Measurements from ENCODE around the gene MORN5.
"Not testable (repeated sequence)": the region's sequence is repeated elsewhere in the genome, so short reads cannot be mapped to it uniquely, and the experiment has no call there.

Gene MORN5

GRCh38 chr9:122159026-122159924, at the start of gene MORN5, which contains the start of gene NDUFA8:
MORN5 (plus strand) TSS chr9:122159908; CDS start chr9:122159973, 65 bp downstream.
NDUFA8 (minus strand) TSS chr9:122159779; CDS start chr9:122159677, 102 bp downstream.
- peak; percentile 98 for DNase-seq

GRCh38 chr9:122110100-122110833, 49.4 kb upstream of the MORN5 start:
- no peak for DNase-seq

- no peak for DNase-seq
These were observed 48.2 kb upstream of the MORN5 start for GRCh38 chr9:122111413-122112085.

GRCh38 chr9:122112238-122112637, 47.5 kb upstream of the MORN5 start:
- no peak for DNase-seq

GRCh38 chr9:122113574-122113973, 46.1 kb upstream of the MORN5 start:
- DNase-seq = no peak

- no peak for DNase-seq
These were observed 44.3 kb upstream of the MORN5 start for GRCh38 chr9:122115176-122116035.

GRCh38 chr9:122116040-122116439, 43.7 kb upstream of the MORN5 start:
- no peak for DNase-seq

- no peak for DNase-seq
These were observed 43.1 kb upstream of the MORN5 start for GRCh38 chr9:122116448-122117173.

GRCh38 chr9:122117241-122117640, 42.5 kb upstream of the MORN5 start:
- not testable (repeated sequence) for DNase-seq

- DNase-seq = no peak
These were observed 41.2 kb upstream of the MORN5 start for GRCh38 chr9:122118343-122119165.

- DNase-seq = no peak
These were observed 40.6 kb upstream of the MORN5 start for GRCh38 chr9:122119166-122119521.

GRCh38 chr9:122119721-122120120, 40.0 kb upstream of the MORN5 start:
- no peak for DNase-seq

GRCh38 chr9:122120316-122121071, 39.2 kb upstream of the MORN5 start:
- no peak for DNase-seq

GRCh38 chr9:122121391-122121790, 38.3 kb upstream of the MORN5 start:
- no peak for DNase-seq

GRCh38 chr9:122121931-122122330, 37.8 kb upstream of the MORN5 start:
- DNase-seq = no peak

GRCh38 chr9:122122468-122122867, 37.2 kb upstream of the MORN5 start:
- DNase-seq = no peak

GRCh38 chr9:122122903-122123632, 36.6 kb upstream of the MORN5 start:
- peak; percentile 81 for DNase-seq

GRCh38 chr9:122124048-122124447, 35.7 kb upstream of the MORN5 start:
- DNase-seq = no peak

- DNase-seq = no peak
These were observed 35.2 kb upstream of the MORN5 start for GRCh38 chr9:122124528-122124927.

All from suppressor macrophage treated with lipopolysaccharide for 4 hours (primary cell).